MM.1S (cell line): ENCODE results near the gene CLP1.

Experiments used
- CTCF ChIP-seq: fragments of 300-600 bp; sonication (generic); IDR thresholded peaks from 2 replicates; pipeline ENCODE4 v1.5.1; 2016; ENCODE audit warnings: antibody characterized with exemption, low read length, mixed read lengths
- EZH2 ChIP-seq: fragments of 300-600 bp; sonication (generic); optimal IDR thresholded peaks from 2 replicates; pipeline ENCODE3; 2017; ENCODE audit warnings: low read depth, mild to moderate bottlenecking, antibody characterized with exemption, low read length, mixed read lengths

DNA sequence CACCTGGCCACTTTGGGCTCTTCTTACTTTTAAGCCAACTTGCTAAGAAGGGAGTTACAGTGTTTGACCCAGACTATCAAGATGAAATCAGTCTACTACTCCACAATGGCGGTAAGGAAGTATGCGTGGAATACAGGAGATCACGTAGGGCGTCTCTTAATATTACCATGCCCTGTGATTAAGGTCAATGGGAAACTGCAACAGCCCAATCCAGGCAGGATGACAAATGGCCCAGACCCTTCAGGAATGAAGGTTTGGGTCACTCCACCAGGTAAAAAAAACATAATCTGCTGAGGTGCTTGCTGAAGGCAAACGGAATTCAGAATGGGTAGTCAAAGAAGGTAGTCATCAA, 6.8 kb upstream of the CLP1 start:
- TF ChIP-seq CTCF (no peak), EZH2 (no peak)
